WI38 (cell line): Measurements from ENCODE around the gene PRKD1.
"Not testable (repeated sequence)": the region's sequence is repeated elsewhere in the genome, so short reads cannot be mapped to it uniquely, and the experiment has no call there.

ENCODE experiments used
- H3K4me3 ChIP-seq: 2 replicates; pipeline ENCODE4 v1.5.1; 2011; ENCODE audit warnings: low read depth, mild to moderate bottlenecking, control low read depth, low read length
- TF ChIP-seq, protein P1 (sequence below): IDR thresholded peaks from 2 replicates; pipeline ENCODE4 v1.5.1; 2012; ENCODE audit warnings: low read depth, mild to moderate bottlenecking, control low read depth, low read length

PRKD1 gene

DNA sequence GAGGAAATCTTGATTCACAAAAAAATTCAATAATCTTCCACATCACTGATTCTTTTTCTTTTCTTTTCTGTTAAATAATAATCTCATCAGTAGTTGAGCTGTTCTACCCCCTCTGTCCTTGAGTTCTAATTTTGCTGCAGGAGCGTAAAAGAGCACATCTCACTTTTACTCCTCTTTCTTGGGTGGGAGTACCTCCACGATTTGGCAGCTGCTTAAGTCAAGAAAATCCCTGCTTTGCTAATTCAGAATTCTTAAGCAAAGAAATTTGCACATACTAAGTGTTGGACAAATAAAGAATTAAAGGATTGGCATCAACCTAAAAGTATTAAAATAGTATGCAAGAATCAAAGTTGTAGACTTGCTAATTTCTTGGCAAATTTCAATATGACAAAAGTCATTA lies 128.8 kb downstream of the PRKD1 start:
- no peak overlapping the region for H3K4me3 ChIP-seq
- TF ChIP-seq, protein P1, sequence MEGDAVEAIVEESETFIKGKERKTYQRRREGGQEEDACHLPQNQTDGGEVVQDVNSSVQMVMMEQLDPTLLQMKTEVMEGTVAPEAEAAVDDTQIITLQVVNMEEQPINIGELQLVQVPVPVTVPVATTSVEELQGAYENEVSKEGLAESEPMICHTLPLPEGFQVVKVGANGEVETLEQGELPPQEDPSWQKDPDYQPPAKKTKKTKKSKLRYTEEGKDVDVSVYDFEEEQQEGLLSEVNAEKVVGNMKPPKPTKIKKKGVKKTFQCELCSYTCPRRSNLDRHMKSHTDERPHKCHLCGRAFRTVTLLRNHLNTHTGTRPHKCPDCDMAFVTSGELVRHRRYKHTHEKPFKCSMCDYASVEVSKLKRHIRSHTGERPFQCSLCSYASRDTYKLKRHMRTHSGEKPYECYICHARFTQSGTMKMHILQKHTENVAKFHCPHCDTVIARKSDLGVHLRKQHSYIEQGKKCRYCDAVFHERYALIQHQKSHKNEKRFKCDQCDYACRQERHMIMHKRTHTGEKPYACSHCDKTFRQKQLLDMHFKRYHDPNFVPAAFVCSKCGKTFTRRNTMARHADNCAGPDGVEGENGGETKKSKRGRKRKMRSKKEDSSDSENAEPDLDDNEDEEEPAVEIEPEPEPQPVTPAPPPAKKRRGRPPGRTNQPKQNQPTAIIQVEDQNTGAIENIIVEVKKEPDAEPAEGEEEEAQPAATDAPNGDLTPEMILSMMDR = no peak

DNA sequence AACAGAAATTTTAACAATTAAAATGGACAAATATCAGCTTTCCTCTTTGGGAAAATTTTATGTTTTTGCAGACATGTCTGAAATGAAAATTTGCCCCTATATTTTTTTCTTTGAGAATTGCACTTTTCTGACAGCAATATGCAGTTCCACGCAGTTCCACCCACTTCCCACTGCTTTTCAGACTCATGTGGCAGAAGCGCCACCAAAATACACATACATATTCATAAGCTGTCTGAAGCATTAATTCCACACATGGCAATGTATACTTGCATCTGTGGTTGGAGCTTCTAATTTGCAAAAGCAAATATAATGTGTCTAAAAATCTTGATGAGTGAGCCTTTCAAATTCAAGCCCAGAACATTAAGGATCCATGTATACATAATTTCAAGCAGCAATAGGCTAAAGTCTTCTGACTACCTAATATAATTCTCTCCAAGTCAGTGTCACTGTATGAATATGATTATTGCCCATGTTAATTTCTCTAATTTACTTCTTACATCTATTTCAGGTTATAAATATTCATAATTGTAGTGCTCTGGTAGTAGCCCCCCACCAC lies 129.5 kb downstream of the PRKD1 start:
- TF ChIP-seq, protein P1 = no peak
- H3K4me3 ChIP-seq = no peak overlapping the region

DNA sequence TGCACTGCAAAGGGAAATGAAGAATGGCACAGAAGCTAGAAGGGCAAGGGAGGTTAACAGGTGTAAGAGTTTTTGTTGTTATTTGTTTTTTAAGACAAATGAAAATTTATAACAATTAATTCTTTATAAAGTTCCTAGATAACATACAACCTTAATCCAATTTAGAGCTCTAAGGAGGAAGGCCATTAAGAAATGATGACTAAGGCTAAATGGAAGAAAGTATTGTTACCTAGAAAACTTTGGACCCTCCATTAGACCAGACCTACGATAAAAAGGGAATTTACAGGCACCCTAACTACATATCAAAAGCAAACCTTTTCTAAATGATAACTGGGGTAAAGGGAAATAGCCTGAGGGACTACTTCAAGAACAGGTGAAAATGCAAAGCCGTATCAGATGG lies 130.8 kb downstream of the PRKD1 start:
- no peak overlapping the region for H3K4me3 ChIP-seq
- TF ChIP-seq, protein P1 = no peak

DNA sequence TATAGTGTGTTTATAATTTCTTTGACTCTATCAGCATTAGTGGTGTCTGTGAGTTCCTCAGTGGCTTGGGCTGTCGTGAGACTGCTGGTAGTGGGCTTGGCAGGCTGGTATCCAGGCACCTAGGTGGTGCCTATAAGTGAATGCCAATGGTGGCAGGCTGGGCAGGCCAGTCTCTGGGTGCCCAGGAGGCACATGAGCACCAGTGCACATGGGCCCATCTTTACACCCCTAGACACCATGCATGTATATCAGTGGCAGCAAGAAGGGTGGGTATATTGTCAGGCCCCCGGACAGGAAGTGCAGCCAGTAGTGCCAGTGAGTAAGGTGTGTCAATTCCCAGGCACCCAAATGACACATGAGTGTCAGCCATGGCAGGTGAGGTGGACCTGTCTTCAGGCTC lies 138.2 kb downstream of the PRKD1 start:
- H3K4me3 ChIP-seq = no peak overlapping the region
- TF ChIP-seq, protein P1 = no peak

DNA sequence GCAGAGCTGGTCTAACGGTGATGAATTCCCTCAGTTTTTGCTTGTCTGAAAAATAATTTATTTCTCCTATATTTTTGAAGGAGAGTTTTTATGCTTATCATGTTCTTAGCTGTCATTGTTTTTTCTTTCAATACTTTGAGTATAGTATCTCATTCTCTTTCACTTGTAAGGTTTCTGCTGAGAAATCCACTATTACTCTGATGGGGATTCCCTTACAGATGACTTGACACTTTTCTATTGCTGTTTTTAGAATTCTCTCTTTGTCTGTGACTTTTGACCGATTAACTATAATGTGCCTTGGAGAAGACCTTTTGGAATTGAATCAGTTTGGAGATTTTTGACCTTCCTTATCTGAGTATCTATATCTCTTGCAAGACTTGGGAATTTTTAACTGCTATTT lies 139.6 kb downstream of the PRKD1 start:
- TF ChIP-seq, protein P1 = no peak
- H3K4me3 ChIP-seq = no peak overlapping the region

DNA sequence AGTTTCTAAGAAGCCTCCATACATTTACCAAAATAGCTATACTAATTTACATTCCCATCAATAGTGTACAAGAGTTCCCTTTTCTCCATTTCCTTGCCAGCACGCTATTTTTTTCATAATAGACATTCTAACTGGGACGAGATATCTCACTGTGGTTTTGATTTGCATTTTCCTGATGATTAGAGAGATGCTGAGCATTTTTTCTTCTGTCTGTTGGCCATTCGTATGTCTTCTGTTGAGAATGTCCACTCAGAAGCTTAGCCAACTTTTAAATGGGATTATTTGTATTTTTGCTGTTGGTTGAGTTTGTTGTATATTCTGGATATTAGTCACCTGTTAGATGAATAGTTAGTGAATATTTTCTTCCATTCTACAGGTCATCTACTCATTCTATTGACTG lies 144.1 kb downstream of the PRKD1 start:
- TF ChIP-seq, protein P1 = no peak
- no peak overlapping the region for H3K4me3 ChIP-seq

DNA sequence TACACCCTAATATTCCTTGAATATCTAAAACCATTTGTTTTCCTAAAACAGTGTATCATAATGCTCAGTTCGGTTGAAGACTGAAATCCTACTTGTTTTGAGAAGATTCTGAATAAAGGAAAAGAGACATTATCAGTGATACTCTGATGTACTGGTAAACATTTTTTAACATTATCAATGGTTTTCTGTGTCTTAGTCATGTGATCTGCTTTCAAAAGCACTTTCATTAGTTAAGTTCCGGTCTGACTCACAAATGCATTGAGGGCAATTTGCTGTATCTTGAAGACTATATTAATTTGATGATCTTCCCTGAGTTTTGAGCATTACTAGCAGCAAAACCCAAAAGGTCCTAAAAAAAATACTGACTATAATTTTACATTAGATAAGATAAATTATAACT lies 145.6 kb downstream of the PRKD1 start:
- TF ChIP-seq, protein P1 = no peak
- H3K4me3 ChIP-seq = no peak overlapping the region

DNA sequence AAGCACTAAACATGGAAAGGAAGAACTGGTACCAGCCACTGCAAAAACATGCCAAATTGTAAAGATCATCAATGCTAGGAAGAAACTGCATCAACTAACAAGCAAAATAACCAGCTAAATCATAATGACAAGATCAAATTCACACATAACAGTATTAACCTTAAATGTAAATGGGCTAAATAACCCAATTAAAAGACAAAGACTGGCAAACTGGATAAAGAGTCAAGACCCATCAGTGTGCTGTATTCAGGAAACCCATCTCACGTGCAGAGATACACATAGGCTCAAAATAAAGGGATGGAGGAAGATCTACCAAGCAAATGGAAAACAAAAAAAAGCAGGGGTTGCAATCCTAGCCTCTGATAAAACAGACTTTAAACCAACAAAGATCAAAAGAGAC lies 150.5 kb downstream of the PRKD1 start:
- not testable (repeated sequence) for H3K4me3 ChIP-seq
